Nephron progenitor cell (in vitro differentiated cells): Measurements from ENCODE around the gene RNPC3.
"Not testable (repeated sequence)": the region's sequence is repeated elsewhere in the genome, so short reads cannot be mapped to it uniquely, and the experiment has no call there.

Experiments used
- DNase-seq: peaks from one replicate; pipeline ENCODE4 v3.0.0; 2021
- H3K27ac Mint-ChIP-seq: 2 replicates; pipeline ENCODE4 v1.8.0; 2021; ENCODE audit warnings: mild to moderate bottlenecking, moderate library complexity, mixed read lengths
- H3K27me3 Mint-ChIP-seq: 2 replicates; pipeline ENCODE4 v1.8.0; 2021; ENCODE audit warnings: mild to moderate bottlenecking, low read depth, mixed read lengths; ENCODE audit not compliant: poor library complexity
- H3K36me3 Mint-ChIP-seq: 2 replicates; pipeline ENCODE4 v1.8.0; 2021; ENCODE audit warnings: low read depth, mixed read lengths
- H3K4me1 Mint-ChIP-seq: 2 replicates; pipeline ENCODE4 v1.8.0; 2021; ENCODE audit warnings: mixed read lengths
- H3K4me3 Mint-ChIP-seq: 2 replicates; pipeline ENCODE4 v1.8.0; 2021; ENCODE audit warnings: mild to moderate bottlenecking, moderate library complexity, mixed read lengths
- H3K9me3 Mint-ChIP-seq: 2 replicates; pipeline ENCODE4 v1.8.0; 2021; ENCODE audit warnings: mild to moderate bottlenecking, moderate library complexity, mixed read lengths
- TF ChIP-seq, protein P1 (sequence below): fragments of 200-600 bp; sonication (generic); IDR thresholded peaks from 2 replicates; pipeline ENCODE4 v1.5.0; 2021; ENCODE audit warnings: antibody characterized with exemption

The RNPC3 gene

DNA sequence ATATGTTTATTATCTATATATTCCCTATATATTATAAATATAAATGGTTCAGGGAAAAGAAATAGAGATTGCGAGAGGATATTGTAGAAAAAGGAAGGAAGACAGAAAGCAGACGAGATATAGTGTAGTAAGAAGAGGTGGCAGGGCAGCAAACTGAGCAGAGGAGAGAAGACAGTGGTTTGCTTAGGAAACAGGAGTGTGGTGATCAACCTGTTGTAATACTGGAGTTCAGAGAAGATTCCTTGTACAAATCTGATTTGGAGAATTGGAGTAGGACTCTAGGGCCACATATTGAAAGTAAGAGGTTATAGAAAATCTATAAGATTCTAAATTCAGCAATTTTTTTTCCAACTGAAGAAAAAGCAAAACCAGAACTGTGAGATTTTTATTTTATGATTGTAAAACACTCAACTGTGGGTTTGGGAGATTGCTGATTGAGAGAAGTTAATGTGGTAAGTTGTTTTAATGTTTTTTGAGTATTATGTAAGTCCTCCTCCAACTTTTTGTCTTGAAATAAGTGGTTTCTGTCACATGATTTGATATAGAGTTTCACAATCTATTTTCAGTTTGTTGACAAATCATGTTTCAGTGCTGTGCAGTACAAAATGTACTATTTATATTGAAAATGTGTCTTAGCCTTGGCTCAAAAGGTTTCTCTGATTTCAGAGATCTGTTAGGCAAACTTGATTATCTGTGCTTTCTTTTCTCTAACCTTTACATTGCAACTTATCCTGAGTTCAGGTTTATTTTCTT lies 36.3 kb downstream of the RNPC3 start:
- TF ChIP-seq, protein P1, sequence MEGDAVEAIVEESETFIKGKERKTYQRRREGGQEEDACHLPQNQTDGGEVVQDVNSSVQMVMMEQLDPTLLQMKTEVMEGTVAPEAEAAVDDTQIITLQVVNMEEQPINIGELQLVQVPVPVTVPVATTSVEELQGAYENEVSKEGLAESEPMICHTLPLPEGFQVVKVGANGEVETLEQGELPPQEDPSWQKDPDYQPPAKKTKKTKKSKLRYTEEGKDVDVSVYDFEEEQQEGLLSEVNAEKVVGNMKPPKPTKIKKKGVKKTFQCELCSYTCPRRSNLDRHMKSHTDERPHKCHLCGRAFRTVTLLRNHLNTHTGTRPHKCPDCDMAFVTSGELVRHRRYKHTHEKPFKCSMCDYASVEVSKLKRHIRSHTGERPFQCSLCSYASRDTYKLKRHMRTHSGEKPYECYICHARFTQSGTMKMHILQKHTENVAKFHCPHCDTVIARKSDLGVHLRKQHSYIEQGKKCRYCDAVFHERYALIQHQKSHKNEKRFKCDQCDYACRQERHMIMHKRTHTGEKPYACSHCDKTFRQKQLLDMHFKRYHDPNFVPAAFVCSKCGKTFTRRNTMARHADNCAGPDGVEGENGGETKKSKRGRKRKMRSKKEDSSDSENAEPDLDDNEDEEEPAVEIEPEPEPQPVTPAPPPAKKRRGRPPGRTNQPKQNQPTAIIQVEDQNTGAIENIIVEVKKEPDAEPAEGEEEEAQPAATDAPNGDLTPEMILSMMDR = no peak
- no peak overlapping the region for H3K27ac Mint-ChIP-seq
- H3K27me3 Mint-ChIP-seq = peaks cover 8% of the 10 kb centered on the region
- no peak overlapping the region for H3K4me3 Mint-ChIP-seq
- H3K36me3 Mint-ChIP-seq = no peaks in the 10 kb centered on the region
- no peaks in the 10 kb centered on the region for H3K9me3 Mint-ChIP-seq
- no peaks in the 10 kb centered on the region for H3K4me1 Mint-ChIP-seq
- DNase-seq = no peak

DNA sequence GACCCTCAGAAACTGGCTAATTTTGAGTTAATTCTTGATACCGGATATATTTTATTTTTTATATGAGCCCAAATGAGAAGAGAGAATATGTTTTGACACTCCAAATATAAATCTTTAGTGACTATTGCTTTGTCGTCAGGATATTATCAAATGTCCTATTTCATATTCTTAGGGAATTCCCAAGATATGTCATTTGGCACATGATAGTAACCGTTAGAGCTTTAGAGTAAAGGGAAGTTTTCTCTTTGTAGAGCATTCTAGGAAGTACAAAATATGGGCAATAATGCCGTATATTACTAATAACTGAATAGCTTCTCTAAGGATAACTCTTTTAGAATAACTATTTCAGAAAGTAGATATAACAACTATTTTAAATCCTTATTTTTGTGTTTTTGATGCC lies 37.6 kb downstream of the RNPC3 start:
- no peak for DNase-seq
- no peaks in the 10 kb centered on the region for H3K36me3 Mint-ChIP-seq
- no peak overlapping the region for H3K27ac Mint-ChIP-seq
- no peaks in the 10 kb centered on the region for H3K9me3 Mint-ChIP-seq
- TF ChIP-seq, protein P1 = no peak
- no peaks in the 10 kb centered on the region for H3K4me1 Mint-ChIP-seq
- H3K27me3 Mint-ChIP-seq = peaks cover 8% of the 10 kb centered on the region
- no peak overlapping the region for H3K4me3 Mint-ChIP-seq

DNA sequence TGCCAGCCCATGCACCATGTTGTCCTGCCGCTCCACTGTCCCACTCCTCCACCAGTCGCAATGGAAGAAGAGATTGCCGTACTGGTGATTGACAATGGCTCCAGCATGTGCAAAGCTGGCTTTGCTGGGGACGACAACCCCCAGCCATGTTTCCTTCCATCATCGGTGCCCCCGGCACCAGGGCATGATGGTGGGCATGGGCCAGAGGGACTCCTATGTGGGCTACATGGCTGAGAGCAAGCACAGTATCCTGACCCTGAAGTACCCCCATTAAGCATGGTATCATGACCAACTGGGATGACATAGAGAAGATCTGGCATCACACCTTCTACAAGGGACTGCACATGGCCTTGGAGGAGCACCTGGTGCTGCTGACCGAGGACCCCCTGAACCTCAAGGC lies 44.0 kb downstream of the RNPC3 start:
- no peak for DNase-seq
- TF ChIP-seq, protein P1 = no peak
- Mint-ChIP-seq H3K9me3 (no peaks in the 10 kb centered on the region), H3K4me3 (no peak overlapping the region), H3K27me3 (no peaks in the 10 kb centered on the region), H3K4me1 (no peaks in the 10 kb centered on the region), H3K36me3 (no peaks in the 10 kb centered on the region), H3K27ac (no peak overlapping the region)

DNA sequence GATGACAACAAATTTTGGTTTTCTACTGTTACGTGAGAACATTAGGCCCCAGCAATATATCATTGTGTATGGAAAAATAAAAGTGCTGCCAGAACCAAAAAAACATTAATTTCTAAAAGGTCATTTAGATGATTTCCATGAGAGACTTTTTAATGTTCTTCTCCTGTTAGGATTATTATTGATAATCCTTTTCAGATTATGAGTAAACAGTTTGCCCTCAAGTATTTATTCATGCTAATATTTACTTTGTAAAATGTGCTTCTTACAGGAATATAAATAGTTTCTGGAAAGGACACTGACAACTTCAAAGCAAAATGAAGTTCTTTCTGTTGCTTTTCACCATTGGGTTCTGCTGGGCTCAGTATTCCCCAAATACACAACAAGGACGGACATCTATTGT lies 45.8 kb downstream of the RNPC3 start, which contains the start of gene AMY2B:
TSS of gene AMY2B (plus strand) at position 301 of the 400 bp plus-strand sequence. CDS start at position 315, 14 bp downstream.
- H3K27ac Mint-ChIP-seq, DNase-seq, H3K27me3 Mint-ChIP-seq, H3K9me3 Mint-ChIP-seq, H3K4me3 Mint-ChIP-seq, H3K36me3 Mint-ChIP-seq, H3K4me1 Mint-ChIP-seq: not testable (repeated sequence)

DNA sequence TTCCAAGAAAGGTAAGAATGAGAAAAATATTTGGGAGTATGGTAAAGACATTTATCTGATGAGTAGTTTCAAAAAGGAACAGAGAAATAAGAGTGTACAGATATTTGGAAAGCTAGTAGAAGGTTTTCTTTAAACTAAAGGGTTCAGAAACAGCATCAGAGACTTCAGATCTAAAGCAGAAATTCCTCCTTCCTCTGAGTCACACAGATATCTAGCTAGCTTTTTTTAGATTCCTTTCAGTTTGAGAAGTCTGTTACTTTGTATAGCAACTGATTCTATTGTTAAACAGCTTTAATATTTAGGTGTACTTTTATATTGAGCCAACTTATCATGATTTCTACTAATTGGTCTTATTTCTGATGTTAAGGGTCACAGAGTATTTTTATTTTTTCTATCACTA lies 50.6 kb downstream of the RNPC3 start:
- Mint-ChIP-seq H3K27ac (no peak overlapping the region), H3K9me3 (no peaks in the 10 kb centered on the region), H3K27me3 (peaks cover 4% of the 10 kb centered on the region), H3K36me3 (no peaks in the 10 kb centered on the region), H3K4me1 (no peaks in the 10 kb centered on the region), H3K4me3 (no peak overlapping the region)
- DNase-seq = no peak
- TF ChIP-seq, protein P1 = no peak

DNA sequence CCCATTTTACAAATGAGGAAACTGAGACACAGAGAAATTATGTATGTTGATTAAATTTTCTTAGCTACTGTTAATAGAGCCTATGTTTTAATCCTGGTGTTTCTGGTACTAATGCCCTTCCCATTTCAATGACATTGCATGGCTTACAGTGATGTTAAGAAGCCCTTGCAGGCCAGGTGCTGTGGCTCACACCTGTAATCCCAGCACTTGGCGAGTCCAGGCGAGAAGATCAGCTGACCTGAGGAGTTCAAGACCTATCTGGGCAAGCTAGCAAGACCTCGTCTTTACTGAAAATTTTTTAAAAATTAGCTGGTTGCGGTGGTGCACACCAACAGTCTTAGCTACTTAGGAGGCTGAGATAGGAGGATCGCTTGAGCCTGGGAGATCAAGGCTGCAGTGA lies 51.3 kb downstream of the RNPC3 start:
- not testable (repeated sequence) for DNase-seq, H3K27me3 Mint-ChIP-seq, H3K4me1 Mint-ChIP-seq, H3K27ac Mint-ChIP-seq, H3K9me3 Mint-ChIP-seq, H3K4me3 Mint-ChIP-seq, H3K36me3 Mint-ChIP-seq

DNA sequence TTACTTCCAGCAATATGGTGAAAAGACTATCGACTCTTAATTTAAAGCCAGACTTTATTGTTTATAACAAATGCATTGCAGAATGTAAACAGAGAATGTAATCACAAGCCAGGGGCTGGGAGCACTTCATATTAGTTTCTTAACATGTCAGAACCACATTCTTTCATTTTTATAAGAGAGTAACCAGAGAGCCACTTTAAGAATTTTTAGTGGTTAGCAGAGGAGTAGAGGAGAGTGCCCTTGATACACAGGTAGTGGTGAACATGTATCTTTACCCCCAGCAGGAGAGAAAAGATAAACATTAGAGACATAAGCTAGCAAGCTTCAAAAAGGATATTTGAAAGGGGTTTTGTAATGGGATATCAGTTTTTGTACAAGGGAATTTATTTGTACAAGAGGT lies 57.0 kb downstream of the RNPC3 start:
- TF ChIP-seq, protein P1 = no peak
- H3K27me3 Mint-ChIP-seq = no peaks in the 10 kb centered on the region
- H3K4me3 Mint-ChIP-seq = no peak overlapping the region
- H3K27ac Mint-ChIP-seq = no peak overlapping the region
- no peak for DNase-seq
- peaks cover 13% of the 10 kb centered on the region for H3K9me3 Mint-ChIP-seq
- no peaks in the 10 kb centered on the region for H3K4me1 Mint-ChIP-seq
- H3K36me3 Mint-ChIP-seq = no peaks in the 10 kb centered on the region
